K562 (cell line): Measurements from ENCODE around the gene OPA1. TPM values are rescaled to one million over a fixed set of nuclear protein-coding genes. Genes with fewer than 3 reads are reported as not detected.
A peak's percentile ranks its signal among the peaks of the same experiment; 100 is the strongest.

Experiments used
- E2F6 ChIP-seq, 2 experiments: IDR thresholded peaks; 2 replicates each; pipeline ENCODE4 v1.6.1; 2011; ENCODE audit warnings: borderline replicate concordance in 1 of 2, control low read depth in 1 of 2, low read depth in 1 of 2, low read length in 1 of 2, mild to moderate bottlenecking in 1 of 2, mixed read lengths in 1 of 2, moderate library complexity in 1 of 2; ENCODE audit not compliant: insufficient read depth in 1 of 2, insufficient read length in 1 of 2, poor library complexity in 1 of 2, severe bottlenecking in 1 of 2; ENCODE audit errors: extremely low read depth in 1 of 2
- EGR1 ChIP-seq: fragments of 450-650 bp; conservative IDR thresholded peaks from 2 replicates; pipeline ENCODE4 v1.6.1; 2017; ENCODE audit warnings: mild to moderate bottlenecking
- HCFC1 ChIP-seq: IDR thresholded peaks from 2 replicates; pipeline ENCODE4 v1.6.1; 2012; ENCODE audit warnings: low read depth, low read length, improper control_type of control experiment
- HMG20A ChIP-seq: fragments of 450-650 bp; formaldehyde crosslinking; conservative IDR thresholded peaks from 2 replicates; pipeline ENCODE4 v1.4.0; 2020; ENCODE audit warnings: mild to moderate bottlenecking, mixed read lengths
- MCM7 ChIP-seq, 2 experiments: fragments of 450-650 bp; IDR thresholded peaks; 2 replicates each; pipeline ENCODE4 v1.6.1; 2016 to 2018
- MEF2A ChIP-seq: IDR thresholded peaks from 2 replicates; pipeline ENCODE4 v1.6.1; 2011; ENCODE audit warnings: low read depth, mild to moderate bottlenecking, low read length, moderate library complexity; ENCODE audit not compliant: control insufficient read depth
- PBX2 ChIP-seq, 2 experiments: IDR thresholded peaks in 1 of 2; conservative IDR thresholded peaks in 1 of 2; 2 replicates each; pipeline ENCODE4 v1.6.1; 2016; ENCODE audit warnings: low read depth in 2 of 2, mild to moderate bottlenecking in 1 of 2, missing compliant biosample characterization in 1 of 2, missing genetic modification characterization in 1 of 2, moderate library complexity in 1 of 2
- POLR2AphosphoS2 ChIP-seq: IDR thresholded peaks from 2 replicates; pipeline ENCODE4 v1.6.1; 2012; ENCODE audit warnings: low read length, improper control_type of control experiment
- SIX5 ChIP-seq, 2 experiments: IDR thresholded peaks; 2 replicates each; pipeline ENCODE4 v1.6.1; 2011; ENCODE audit warnings: low read length in 2 of 2, borderline replicate concordance in 1 of 2, low read depth in 1 of 2, mild to moderate bottlenecking in 1 of 2, moderate library complexity in 1 of 2; ENCODE audit not compliant: insufficient read depth in 1 of 2
- ZBTB1 ChIP-seq: sonication (generic); formaldehyde crosslinking; IDR thresholded peaks from 2 replicates; pipeline ENCODE4 v1.8.1; 2023; ENCODE audit warnings: missing genetic modification reagents, low read depth, mild to moderate bottlenecking, borderline replicate concordance
- ZFP91 ChIP-seq: sonication (generic); formaldehyde crosslinking; IDR thresholded peaks from 2 replicates; pipeline ENCODE4 v1.8.0; 2022; ENCODE audit warnings: mild to moderate bottlenecking, missing genetic modification reagents
- ZNF311 ChIP-seq: fragments of 250-450 bp; sonication (Bioruptor Pico); IDR thresholded peaks from 2 replicates; pipeline ENCODE4 v1.4.0; 2020; ENCODE audit warnings: mild to moderate bottlenecking, moderate library complexity
- ZNF395 ChIP-seq: fragments of 200-800 bp; sonication (Bioruptor generic); IDR thresholded peaks from 2 replicates; pipeline ENCODE4 v1.6.1; 2017; ENCODE audit warnings: missing genetic modification characterization, missing compliant biosample characterization
- ZNF707 ChIP-seq: fragments of 250-450 bp; sonication (Bioruptor Pico); conservative IDR thresholded peaks from 2 replicates; pipeline ENCODE4 v1.8.0; 2022; ENCODE audit warnings: inconsistent platforms, mild to moderate bottlenecking, moderate library complexity
- ZNF778 ChIP-seq: fragments of 450-650 bp; formaldehyde crosslinking; IDR thresholded peaks from 2 replicates; pipeline ENCODE4 v1.4.0; 2020; ENCODE audit warnings: mild to moderate bottlenecking, moderate library complexity
- polyA plus RNA-seq, 8 experiments: library from polyadenylated mRNA; depleted of rRNA in 4 of 8; stranded (reverse) in 5 of 8; unstranded in 3 of 8; fragments of >200 nt; fragmentation: Nextera tagmentation in 2 of 8; fragmentation: Illumina TruSeq in 1 of 8; extraction: Ambion mirVana in 2 of 8; extraction: Trizol in 1 of 8; gene quantifications; 2 replicates each; pipeline versions ENCODE4 v1.2.1 to v1.2.3, GENCODE V29; 2011 to 2014; ENCODE audit warnings: inconsistent platforms in 1 of 8, missing spikeins in 1 of 8
- total RNA-seq, 7 experiments: library from RNA; depleted of rRNA in 6 of 7; stranded (reverse); fragments of >200 nt in 6 of 7; fragmentation: Illumina TruSeq in 2 of 7; extraction: Trizol in 2 of 7; gene quantifications; 2 replicates each; pipeline versions ENCODE4 v1.2.1 to v1.2.3, GENCODE V29; 2011 to 2021; ENCODE audit warnings: low replicate concordance in 1 of 7

OPA1 gene
- total and polyA plus RNA-seq, 9 of the 15 experiments (the other 6 are each of a cell fraction or from before 2014, with no cell fraction given) = 19.7 to 127 (median 94.7) TPM

- TF ChIP-seq PBX2 (CRISPR knock-in tag; IDR thresholded peaks at IDR 0.05; ENCODE audit: low read depth) (no peak), PBX2 (tag; conservative IDR thresholded peaks at IDR 0.05; ENCODE audit: low read depth) (peak; percentile 57), E2F6 (IDR thresholded peaks at IDR 0.05; ENCODE audit: borderline replicate concordance in 1 of 2, extremely low read depth in 1 of 2, insufficient read depth in 1 of 2, insufficient read length in 1 of 2, low read depth in 1 of 2, low read length in 1 of 2, poor library complexity in 1 of 2, severe bottlenecking in 1 of 2) (peak; percentile 88 to 92), MCM7 (IDR thresholded peaks at IDR 0.05) (no peak), ZNF778 (CRISPR knock-in tag) (no peak), HMG20A (CRISPR knock-in tag) (no peak), ZBTB1 (CRISPR knock-in tag) (peak; percentile 48; the same call in 1 of the 2 replicates), ZNF395 (CRISPR knock-in tag) (peak; percentile 36), HCFC1 (peak; percentile 93), MEF2A (0 out of 2 replicates have a peak, but pooled peaks have one; percentile 40), POLR2AphosphoS2 (no peak), ZFP91 (CRISPR knock-in tag) (no peak), ZNF707 (CRISPR knock-in tag) (no peak), SIX5 (IDR thresholded peaks at IDR 0.05; ENCODE audit: borderline replicate concordance in 1 of 2, insufficient read depth in 1 of 2, low read depth in 1 of 2, low read length in 2 of 2) (peak; percentile 73), ZNF311 (CRISPR knock-in tag) (no peak), EGR1 (no peak)
Measured at GRCh38 chr3:193592841-193593667, at the start of gene OPA1 (continued).
